ENCODE measurements around the gene MTHFSD.

The MTHFSD gene

GRCh38 chr16:86513471-86514277 lies 41.4 kb downstream of the MTHFSD start:
- Histone ChIP-seq H3K27ac (ENCODE audit: low read depth, low read length) (no peak overlapping the region), H3K36me3 (ENCODE audit: control insufficient read depth in 5 of 5, insufficient read depth in 5 of 5, low read length in 5 of 5) (no peaks in the 10 kb centered on the region), H3K27me3 (ENCODE audit: control insufficient read depth in 5 of 5, insufficient read depth in 4 of 5, low read length in 5 of 5) (peaks cover 45 to 79% (median 60%) of the 10 kb centered on the region in 5 donors), H3K4me1 (ENCODE audit: control insufficient read depth in 5 of 5, insufficient read depth in 5 of 5, low read length in 5 of 5) (peaks cover 2 to 32% (median 21%) of the 10 kb centered on the region in 5 donors), H3K4me3 (ENCODE audit: low read depth in 1 of 5, low read length in 5 of 5) (no peak overlapping the region), H3K9me3 (ENCODE audit: control insufficient read depth in 5 of 5, low read length in 5 of 5) (no peaks in the 10 kb centered on the region), H3K9ac (ENCODE audit: low read length in 5 of 5) (no peak overlapping the region)

DNA sequence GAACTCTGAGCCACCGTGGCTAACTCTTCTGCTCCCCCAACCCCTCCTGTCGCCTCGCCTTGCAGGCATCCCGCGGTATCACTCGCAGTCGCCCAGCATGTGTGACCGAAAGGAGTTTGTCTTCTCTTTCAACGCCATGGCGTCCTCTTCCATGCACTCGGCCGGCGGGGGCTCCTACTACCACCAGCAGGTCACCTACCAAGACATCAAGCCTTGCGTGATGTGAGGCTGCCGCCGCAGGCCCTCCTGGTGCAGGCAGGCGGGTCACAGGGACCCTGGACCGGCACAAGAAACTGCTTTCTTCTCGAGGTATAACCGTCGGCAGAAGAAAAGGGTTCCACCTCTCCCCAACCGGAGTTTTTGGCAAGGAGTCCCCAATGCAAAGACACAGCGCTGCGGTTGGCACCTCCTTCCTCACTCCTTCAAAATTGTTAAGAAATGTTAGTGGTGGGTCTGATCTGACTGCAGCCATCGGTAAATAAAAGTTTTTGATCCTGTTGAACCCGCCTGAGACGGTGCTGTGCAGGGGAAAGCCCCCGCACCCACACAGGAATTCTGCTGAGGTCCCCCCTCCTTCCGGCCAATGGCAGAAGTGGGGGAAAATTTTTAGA lies 42.1 kb downstream of the MTHFSD start:
- H3K27me3 ChIP-seq (ENCODE audit: control insufficient read depth in 5 of 5, insufficient read depth in 4 of 5, low read length in 5 of 5) = peaks cover 52 to 80% (median 65%) of the 10 kb centered on the region in 5 donors
- no peak overlapping the region for H3K4me3 ChIP-seq (ENCODE audit: low read depth in 1 of 5, low read length in 5 of 5)
- H3K9ac ChIP-seq (ENCODE audit: low read length in 5 of 5) = no peak overlapping the region
- no peaks in the 10 kb centered on the region for H3K36me3 ChIP-seq (ENCODE audit: control insufficient read depth in 5 of 5, insufficient read depth in 5 of 5, low read length in 5 of 5)
- H3K27ac ChIP-seq (ENCODE audit: low read depth, low read length) = no peak overlapping the region
- peaks cover 2 to 39% (median 28%) of the 10 kb centered on the region in 5 donors for H3K4me1 ChIP-seq (ENCODE audit: control insufficient read depth in 5 of 5, insufficient read depth in 5 of 5, low read length in 5 of 5)
- no peaks in the 10 kb centered on the region for H3K9me3 ChIP-seq (ENCODE audit: control insufficient read depth in 5 of 5, low read length in 5 of 5)

- Histone ChIP-seq H3K27ac (ENCODE audit: low read depth, low read length) (no peak overlapping the region), H3K9me3 (ENCODE audit: control insufficient read depth in 5 of 5, low read length in 5 of 5) (no peaks in the 10 kb centered on the region), H3K9ac (ENCODE audit: low read length in 5 of 5) (no peak overlapping the region), H3K36me3 (ENCODE audit: control insufficient read depth in 5 of 5, insufficient read depth in 5 of 5, low read length in 5 of 5) (no peaks in the 10 kb centered on the region), H3K4me3 (ENCODE audit: low read depth in 1 of 5, low read length in 5 of 5) (no peak overlapping the region), H3K4me1 (ENCODE audit: control insufficient read depth in 5 of 5, insufficient read depth in 5 of 5, low read length in 5 of 5) (peaks cover 2 to 42% (median 30%) of the 10 kb centered on the region in 5 donors), H3K27me3 (ENCODE audit: control insufficient read depth in 5 of 5, insufficient read depth in 4 of 5, low read length in 5 of 5) (peaks cover 58 to 80% (median 65%) of the 10 kb centered on the region in 5 donors)
Observed at GRCh38 chr16:86512301-86512859, 42.7 kb downstream of the MTHFSD start.

GRCh38 chr16:86511317-86512161 lies 43.5 kb downstream of the MTHFSD start:
- Histone ChIP-seq H3K36me3 (ENCODE audit: control insufficient read depth in 5 of 5, insufficient read depth in 5 of 5, low read length in 5 of 5) (no peaks in the 10 kb centered on the region), H3K4me3 (ENCODE audit: low read depth in 1 of 5, low read length in 5 of 5) (peak overlapping the region in 4 of 5 donors; percentile 11 to 48 (median 42)), H3K9me3 (ENCODE audit: control insufficient read depth in 5 of 5, low read length in 5 of 5) (no peaks in the 10 kb centered on the region), H3K4me1 (ENCODE audit: control insufficient read depth in 5 of 5, insufficient read depth in 5 of 5, low read length in 5 of 5) (peaks cover 2 to 42% (median 30%) of the 10 kb centered on the region in 5 donors), H3K27ac (ENCODE audit: low read depth, low read length) (no peak overlapping the region), H3K9ac (ENCODE audit: low read length in 5 of 5) (no peak overlapping the region), H3K27me3 (ENCODE audit: control insufficient read depth in 5 of 5, insufficient read depth in 4 of 5, low read length in 5 of 5) (peaks cover 58 to 80% (median 66%) of the 10 kb centered on the region in 5 donors)

- H3K9me3 ChIP-seq (ENCODE audit: control insufficient read depth in 5 of 5, low read length in 5 of 5) = no peaks in the 10 kb centered on the region
- peak within 1 kb of the TSS in 4 of 5 donors; percentile 67 to 86 (median 71) for H3K4me3 ChIP-seq (ENCODE audit: low read depth in 1 of 5, low read length in 5 of 5)
- peaks cover 2 to 39% (median 35%) of the 10 kb centered on the region in 5 donors for H3K4me1 ChIP-seq (ENCODE audit: control insufficient read depth in 5 of 5, insufficient read depth in 5 of 5, low read length in 5 of 5)
- H3K27ac ChIP-seq (ENCODE audit: low read depth, low read length) = no peak within 1 kb of the TSS
- H3K36me3 ChIP-seq (ENCODE audit: control insufficient read depth in 5 of 5, insufficient read depth in 5 of 5, low read length in 5 of 5) = no peaks in the 10 kb centered on the region
- peaks cover 59 to 79% (median 65%) of the 10 kb centered on the region in 5 donors for H3K27me3 ChIP-seq (ENCODE audit: control insufficient read depth in 5 of 5, insufficient read depth in 4 of 5, low read length in 5 of 5)
- no peak within 1 kb of the TSS for H3K9ac ChIP-seq (ENCODE audit: low read length in 5 of 5)
Observed at GRCh38 chr16:86510465-86511261, 44.4 kb downstream of the MTHFSD start, which contains the start of gene FOXF1. TSS of gene FOXF1 (plus strand) at chr16:86510527. CDS start at chr16:86510570, 43 bp downstream.

- Histone ChIP-seq H3K9ac (ENCODE audit: low read length in 5 of 5) (no peak overlapping the region), H3K4me1 (ENCODE audit: control insufficient read depth in 5 of 5, insufficient read depth in 5 of 5, low read length in 5 of 5) (peaks cover 2 to 42% (median 40%) of the 10 kb centered on the region in 5 donors), H3K9me3 (ENCODE audit: control insufficient read depth in 5 of 5, low read length in 5 of 5) (no peaks in the 10 kb centered on the region), H3K4me3 (ENCODE audit: low read depth in 1 of 5, low read length in 5 of 5) (peak overlapping the region in 4 of 5 donors; percentile 67 to 86 (median 71)), H3K27me3 (ENCODE audit: control insufficient read depth in 5 of 5, insufficient read depth in 4 of 5, low read length in 5 of 5) (peaks cover 54 to 78% (median 66%) of the 10 kb centered on the region in 5 donors), H3K27ac (ENCODE audit: low read depth, low read length) (no peak overlapping the region), H3K36me3 (ENCODE audit: control insufficient read depth in 5 of 5, insufficient read depth in 5 of 5, low read length in 5 of 5) (no peaks in the 10 kb centered on the region)
Observed at GRCh38 chr16:86509759-86510464, 45.1 kb downstream of the MTHFSD start.

- Histone ChIP-seq H3K27me3 (ENCODE audit: control insufficient read depth in 5 of 5, insufficient read depth in 4 of 5, low read length in 5 of 5) (peaks cover 62 to 79% (median 71%) of the 10 kb centered on the region in 5 donors), H3K9ac (ENCODE audit: low read length in 5 of 5) (no peak overlapping the region), H3K4me3 (ENCODE audit: low read depth in 1 of 5, low read length in 5 of 5) (peak overlapping the region; percentile 67 to 86 (median 72)), H3K4me1 (ENCODE audit: control insufficient read depth in 5 of 5, insufficient read depth in 5 of 5, low read length in 5 of 5) (peaks cover 4 to 42% (median 40%) of the 10 kb centered on the region in 5 donors), H3K9me3 (ENCODE audit: control insufficient read depth in 5 of 5, low read length in 5 of 5) (no peaks in the 10 kb centered on the region), H3K36me3 (ENCODE audit: control insufficient read depth in 5 of 5, insufficient read depth in 5 of 5, low read length in 5 of 5) (no peaks in the 10 kb centered on the region), H3K27ac (ENCODE audit: low read depth, low read length) (no peak overlapping the region)
Observed at GRCh38 chr16:86508947-86509758, 45.9 kb downstream of the MTHFSD start.

All from subcutaneous abdominal adipose tissue (tissue), 5 donors.